ENCODE data around the gene LHFPL2. TPM values are rescaled to one million over a fixed set of nuclear protein-coding genes. Genes with fewer than 3 reads are reported as not detected.
A peak's percentile ranks its signal among the peaks of the same experiment; 100 is the strongest.
"Not testable (repeated sequence)": the region's sequence is repeated elsewhere in the genome, so short reads cannot be mapped to it uniquely, and the experiment has no call there.

The LHFPL2 gene
- total and polyA plus RNA-seq, 9 donors = 38.0 to 90.9 (median 53.3) TPM

- H3K9me3 ChIP-seq (replicated peaks; ENCODE audit: control insufficient read depth, low read depth, low read length) = no peaks in the 10 kb centered on the region
- peaks cover 5% of the 10 kb centered on the region for H3K4me1 ChIP-seq (ENCODE audit: control insufficient read depth, insufficient read depth, low read length)
- no peaks in the 10 kb centered on the region for H3K27me3 ChIP-seq (ENCODE audit: control insufficient read depth, insufficient read depth, low read length)
- 86% methylated on average over 2 of the region's 5 CpGs for WGBS (ENCODE audit: insufficient coverage)
- H3K27ac ChIP-seq (ENCODE audit: low read length) = no peak overlapping the region
- no peaks in the 10 kb centered on the region for H3K36me3 ChIP-seq (ENCODE audit: control insufficient read depth, insufficient read depth, low read length)
- no peak for DNase-seq
- no peak overlapping the region for H3K4me3 ChIP-seq (ENCODE audit: low read length)
Measured at GRCh38 chr5:78667461-78668103, 19.0 kb upstream of the LHFPL2 start.

GRCh38 chr5:78666975-78667374 is 18.4 kb upstream of the LHFPL2 start:
- H3K4me3 ChIP-seq (ENCODE audit: low read length); H3K9me3 ChIP-seq (replicated peaks; ENCODE audit: control insufficient read depth, low read depth, low read length); DNase-seq; H3K4me1 ChIP-seq (ENCODE audit: control insufficient read depth, insufficient read depth, low read length); H3K27me3 ChIP-seq (ENCODE audit: control insufficient read depth, insufficient read depth, low read length); H3K27ac ChIP-seq (ENCODE audit: low read length); H3K36me3 ChIP-seq (ENCODE audit: control insufficient read depth, insufficient read depth, low read length): not testable (repeated sequence)
- WGBS (ENCODE audit: insufficient coverage) = no CpG with 5 or more reads among the region's 1 CpG

DNA sequence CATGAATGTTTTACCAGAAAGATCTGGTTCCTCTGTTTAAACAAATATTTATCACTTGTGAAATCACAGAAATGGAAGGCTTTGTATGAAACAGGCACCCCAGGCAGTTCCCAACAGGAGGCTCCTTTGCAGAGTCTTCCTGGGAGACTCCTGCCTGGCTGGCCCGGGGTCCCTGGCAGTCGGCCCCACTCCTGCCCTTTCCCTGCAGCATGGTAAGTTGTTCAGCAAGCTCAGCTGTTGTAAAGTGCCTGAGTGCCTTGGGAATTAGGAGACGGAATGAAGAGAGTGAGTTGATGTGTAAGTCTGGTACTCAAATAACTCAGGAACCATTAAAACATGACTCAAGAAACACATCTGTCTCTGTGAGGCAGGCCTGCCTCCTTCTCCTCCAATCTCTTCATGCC is 17.5 kb upstream of the LHFPL2 start:
- WGBS (ENCODE audit: insufficient coverage) = no CpG with 5 or more reads among the region's 3 CpGs
- no peak overlapping the region for H3K27ac ChIP-seq (ENCODE audit: low read length)
- H3K27me3 ChIP-seq (ENCODE audit: control insufficient read depth, insufficient read depth, low read length) = no peaks in the 10 kb centered on the region
- H3K9me3 ChIP-seq (replicated peaks; ENCODE audit: control insufficient read depth, low read depth, low read length) = no peaks in the 10 kb centered on the region
- no peak overlapping the region for H3K4me3 ChIP-seq (ENCODE audit: low read length)
- H3K36me3 ChIP-seq (ENCODE audit: control insufficient read depth, insufficient read depth, low read length) = no peaks in the 10 kb centered on the region
- H3K4me1 ChIP-seq (ENCODE audit: control insufficient read depth, insufficient read depth, low read length) = peaks cover 3% of the 10 kb centered on the region
- DNase-seq = no peak

GRCh38 chr5:78665534-78665933 is 17.0 kb upstream of the LHFPL2 start:
- Histone ChIP-seq H3K4me1 (ENCODE audit: control insufficient read depth, insufficient read depth, low read length) (peaks cover 3% of the 10 kb centered on the region), H3K27me3 (ENCODE audit: control insufficient read depth, insufficient read depth, low read length) (no peaks in the 10 kb centered on the region), H3K4me3 (ENCODE audit: low read length) (no peak overlapping the region), H3K27ac (ENCODE audit: low read length) (no peak overlapping the region), H3K9me3 (replicated peaks; ENCODE audit: control insufficient read depth, low read depth, low read length) (no peaks in the 10 kb centered on the region), H3K36me3 (ENCODE audit: control insufficient read depth, insufficient read depth, low read length) (no peaks in the 10 kb centered on the region)
- DNase-seq = no peak
- no CpG with 5 or more reads among the region's 3 CpGs for whole genome bisulfite sequencing (ENCODE audit: insufficient coverage)

DNA sequence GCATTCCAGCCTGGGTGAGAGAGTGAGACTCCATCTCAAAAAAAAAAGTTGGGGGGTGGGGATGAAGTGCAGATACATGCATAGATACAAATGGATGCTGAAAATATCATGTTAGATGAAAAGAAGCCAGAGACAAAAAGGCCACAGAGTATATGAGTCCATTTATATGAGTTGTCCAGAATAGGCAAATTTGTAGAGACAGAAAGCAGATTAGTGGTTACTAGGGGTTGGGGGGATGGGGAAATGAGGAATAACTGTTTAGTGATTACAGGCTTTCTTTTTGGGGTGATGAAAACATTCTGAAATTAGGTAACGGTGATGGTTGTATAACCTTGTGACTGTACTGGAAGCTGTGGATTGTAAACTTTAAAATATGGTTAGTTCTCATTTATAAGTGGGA is 13.8 kb upstream of the LHFPL2 start:
- H3K4me1 ChIP-seq (ENCODE audit: control insufficient read depth, insufficient read depth, low read length) = peaks cover 7% of the 10 kb centered on the region
- H3K36me3 ChIP-seq (ENCODE audit: control insufficient read depth, insufficient read depth, low read length) = no peaks in the 10 kb centered on the region
- H3K27ac ChIP-seq (ENCODE audit: low read length) = no peak overlapping the region
- H3K27me3 ChIP-seq (ENCODE audit: control insufficient read depth, insufficient read depth, low read length) = no peaks in the 10 kb centered on the region
- 100% methylated on average over 1 of the region's 1 CpG for WGBS (ENCODE audit: insufficient coverage)
- H3K4me3 ChIP-seq (ENCODE audit: low read length) = no peak overlapping the region
- no peaks in the 10 kb centered on the region for H3K9me3 ChIP-seq (replicated peaks; ENCODE audit: control insufficient read depth, low read depth, low read length)
- DNase-seq = no peak

DNA sequence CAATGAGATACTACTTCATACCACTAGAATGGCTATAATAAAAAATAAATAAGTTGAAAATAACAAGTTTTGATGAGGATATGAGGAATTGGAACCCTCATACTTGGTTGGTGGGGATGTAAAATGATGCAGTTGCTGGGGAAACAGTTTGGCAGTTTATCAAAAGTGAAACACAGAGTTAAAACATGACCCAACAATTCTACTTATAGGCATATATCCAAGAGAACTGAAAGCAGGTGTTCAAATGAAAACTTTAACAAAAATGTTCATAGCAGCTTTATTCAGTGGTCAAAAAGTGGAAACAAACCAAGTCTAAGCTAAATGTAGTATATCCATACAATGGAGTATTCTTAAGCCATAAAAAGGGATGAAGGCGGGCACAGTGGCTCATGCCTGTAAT is 13.1 kb upstream of the LHFPL2 start:
- DNase-seq = no peak
- Histone ChIP-seq H3K36me3 (ENCODE audit: control insufficient read depth, insufficient read depth, low read length) (no peaks in the 10 kb centered on the region), H3K27ac (ENCODE audit: low read length) (no peak overlapping the region), H3K27me3 (ENCODE audit: control insufficient read depth, insufficient read depth, low read length) (no peaks in the 10 kb centered on the region), H3K9me3 (replicated peaks; ENCODE audit: control insufficient read depth, low read depth, low read length) (no peaks in the 10 kb centered on the region), H3K4me3 (ENCODE audit: low read length) (no peak overlapping the region), H3K4me1 (ENCODE audit: control insufficient read depth, insufficient read depth, low read length) (peaks cover 7% of the 10 kb centered on the region)
- no CpG with 5 or more reads among the region's 1 CpG for WGBS (ENCODE audit: insufficient coverage)

- H3K27me3 ChIP-seq (ENCODE audit: control insufficient read depth, insufficient read depth, low read length) = no peaks in the 10 kb centered on the region
- H3K9me3 ChIP-seq (replicated peaks; ENCODE audit: control insufficient read depth, low read depth, low read length) = no peaks in the 10 kb centered on the region
- H3K4me1 ChIP-seq (ENCODE audit: control insufficient read depth, insufficient read depth, low read length) = peaks cover 6% of the 10 kb centered on the region
- no peaks in the 10 kb centered on the region for H3K36me3 ChIP-seq (ENCODE audit: control insufficient read depth, insufficient read depth, low read length)
- no CpG with 5 or more reads among the region's 1 CpG for WGBS (ENCODE audit: insufficient coverage)
- DNase-seq = no peak
- no peak overlapping the region for H3K4me3 ChIP-seq (ENCODE audit: low read length)
- H3K27ac ChIP-seq (ENCODE audit: low read length) = no peak overlapping the region
Measured at GRCh38 chr5:78661044-78661443, 12.5 kb upstream of the LHFPL2 start.

GRCh38 chr5:78660401-78660800 is 11.8 kb upstream of the LHFPL2 start:
- no peak overlapping the region for H3K4me3 ChIP-seq (ENCODE audit: low read length)
- H3K4me1 ChIP-seq (ENCODE audit: control insufficient read depth, insufficient read depth, low read length) = peaks cover 4% of the 10 kb centered on the region
- H3K36me3 ChIP-seq (ENCODE audit: control insufficient read depth, insufficient read depth, low read length) = no peaks in the 10 kb centered on the region
- no peak overlapping the region for H3K27ac ChIP-seq (ENCODE audit: low read length)
- no CpG with 5 or more reads among the region's 1 CpG for WGBS (ENCODE audit: insufficient coverage)
- no peak for DNase-seq
- H3K9me3 ChIP-seq (replicated peaks; ENCODE audit: control insufficient read depth, low read depth, low read length) = no peaks in the 10 kb centered on the region
- H3K27me3 ChIP-seq (ENCODE audit: control insufficient read depth, insufficient read depth, low read length) = no peaks in the 10 kb centered on the region

DNA sequence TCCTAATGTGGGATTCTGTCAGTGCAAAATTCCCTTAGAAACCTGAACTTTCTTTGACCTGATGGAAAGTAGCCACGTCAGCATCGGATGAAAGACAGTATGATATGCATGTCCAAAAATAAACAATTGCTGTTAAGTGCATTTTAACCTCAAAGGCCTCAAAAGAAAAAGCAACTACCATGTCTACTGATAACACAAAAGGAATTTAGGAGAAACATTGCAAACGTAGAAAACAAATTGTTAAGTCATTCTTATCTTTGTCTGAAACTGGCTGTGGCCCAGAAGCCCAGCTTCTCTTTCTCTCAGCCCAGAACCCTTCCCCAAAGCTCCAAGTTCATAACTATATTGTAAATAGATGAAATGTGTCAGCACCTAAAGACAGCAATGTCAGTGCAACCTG is 11.1 kb upstream of the LHFPL2 start:
- no peaks in the 10 kb centered on the region for H3K36me3 ChIP-seq (ENCODE audit: control insufficient read depth, insufficient read depth, low read length)
- H3K9me3 ChIP-seq (replicated peaks; ENCODE audit: control insufficient read depth, low read depth, low read length) = no peaks in the 10 kb centered on the region
- H3K4me1 ChIP-seq (ENCODE audit: control insufficient read depth, insufficient read depth, low read length) = peaks cover 4% of the 10 kb centered on the region
- no peaks in the 10 kb centered on the region for H3K27me3 ChIP-seq (ENCODE audit: control insufficient read depth, insufficient read depth, low read length)
- peak overlapping the region; percentile 22 for H3K27ac ChIP-seq (ENCODE audit: low read length)
- WGBS (ENCODE audit: insufficient coverage) = no CpG with 5 or more reads among the region's 3 CpGs
- peak; percentile 84 for DNase-seq
- H3K4me3 ChIP-seq (ENCODE audit: low read length) = no peak overlapping the region

DNA sequence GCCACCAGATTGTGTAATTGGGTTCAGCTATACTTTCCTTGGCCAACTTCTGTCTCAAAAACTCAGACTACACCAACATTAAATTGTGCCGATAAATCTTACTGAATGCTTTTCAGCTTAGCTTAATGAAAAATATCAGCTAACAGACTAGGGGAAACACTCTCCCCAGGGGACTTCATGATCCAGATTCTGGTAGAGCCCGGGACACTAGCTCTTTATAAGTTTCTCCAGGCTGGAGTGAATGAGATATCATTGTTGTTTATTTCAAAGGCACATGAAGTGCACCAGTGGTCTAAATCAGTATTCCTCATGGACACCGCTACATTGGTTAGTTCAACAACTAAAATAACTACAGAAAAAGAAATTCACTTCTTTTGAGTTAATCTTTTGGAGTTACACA is 10.5 kb upstream of the LHFPL2 start:
- no peaks in the 10 kb centered on the region for H3K36me3 ChIP-seq (ENCODE audit: control insufficient read depth, insufficient read depth, low read length)
- no peaks in the 10 kb centered on the region for H3K27me3 ChIP-seq (ENCODE audit: control insufficient read depth, insufficient read depth, low read length)
- WGBS (ENCODE audit: insufficient coverage) = 60% methylated on average over 1 of the region's 3 CpGs
- H3K4me1 ChIP-seq (ENCODE audit: control insufficient read depth, insufficient read depth, low read length) = peaks cover 4% of the 10 kb centered on the region
- DNase-seq = peak; percentile 68
- H3K9me3 ChIP-seq (replicated peaks; ENCODE audit: control insufficient read depth, low read depth, low read length) = no peaks in the 10 kb centered on the region
- H3K4me3 ChIP-seq (ENCODE audit: low read length) = no peak overlapping the region
- peak overlapping the region; percentile 7 for H3K27ac ChIP-seq (ENCODE audit: low read length)

DNA sequence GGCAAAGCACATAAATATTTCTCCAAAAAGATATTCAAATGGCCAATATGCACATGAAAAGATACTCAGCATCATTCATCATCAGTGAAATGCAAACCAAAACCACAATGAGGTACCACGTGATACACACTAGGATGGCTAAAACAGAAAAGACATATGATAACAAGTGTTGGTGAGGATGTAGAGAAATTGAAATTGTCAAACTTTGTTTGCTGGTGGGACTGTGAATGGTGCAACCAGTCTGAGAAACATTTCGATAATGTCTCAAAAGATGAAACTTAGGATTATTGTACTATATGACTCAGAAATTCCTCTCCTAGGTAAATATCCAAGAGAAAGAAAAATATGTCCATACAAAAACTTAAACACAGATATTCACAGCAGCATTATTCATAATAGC is 8.6 kb upstream of the LHFPL2 start:
- WGBS (ENCODE audit: insufficient coverage) = no CpG with 5 or more reads among the region's 2 CpGs
- Histone ChIP-seq H3K27me3 (ENCODE audit: control insufficient read depth, insufficient read depth, low read length) (no peaks in the 10 kb centered on the region), H3K27ac (ENCODE audit: low read length) (no peak overlapping the region), H3K9me3 (replicated peaks; ENCODE audit: control insufficient read depth, low read depth, low read length) (no peaks in the 10 kb centered on the region), H3K4me1 (ENCODE audit: control insufficient read depth, insufficient read depth, low read length) (peaks cover 4% of the 10 kb centered on the region), H3K36me3 (ENCODE audit: control insufficient read depth, insufficient read depth, low read length) (no peaks in the 10 kb centered on the region), H3K4me3 (ENCODE audit: low read length) (no peak overlapping the region)
- DNase-seq = no peak

Data from muscle of leg (tissue), 11 donors.